ENCODE results near the gene CSNK1E.

DNA sequence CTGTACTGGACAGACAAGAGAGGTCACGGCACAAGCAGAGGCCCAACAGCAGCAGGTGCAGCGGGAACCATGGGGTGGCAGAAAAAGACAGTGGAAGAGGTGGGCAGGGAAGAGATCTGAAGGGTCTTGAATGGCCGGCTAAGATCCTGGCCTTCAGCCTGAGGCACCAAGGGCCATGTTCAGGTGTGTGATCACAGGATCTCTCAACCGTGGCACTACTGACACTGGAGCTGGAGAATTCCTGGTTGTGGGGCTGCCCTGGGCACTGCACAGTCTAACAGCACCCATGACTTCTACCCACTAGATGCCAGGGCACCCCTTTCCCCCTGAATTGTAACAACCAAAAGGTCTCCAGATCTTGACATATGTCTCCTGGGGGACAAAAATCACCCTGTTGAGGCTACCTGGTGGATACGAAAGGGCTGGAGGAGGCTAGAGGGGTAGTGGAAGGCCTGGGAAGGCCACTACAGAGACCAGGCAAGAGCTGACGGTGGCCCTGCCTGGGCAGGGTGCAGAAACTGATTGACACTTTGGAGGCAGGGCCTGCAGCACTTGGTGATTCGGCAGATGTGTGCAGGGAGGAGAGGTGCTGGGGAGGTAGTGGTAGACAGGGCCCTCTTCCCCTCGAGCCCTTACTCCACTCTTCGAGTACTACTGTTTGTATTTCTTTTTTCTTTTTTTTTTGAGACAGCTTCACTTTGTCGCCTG is 8.3 kb downstream of the CSNK1E start:
- TF ChIP-seq, protein P1, sequence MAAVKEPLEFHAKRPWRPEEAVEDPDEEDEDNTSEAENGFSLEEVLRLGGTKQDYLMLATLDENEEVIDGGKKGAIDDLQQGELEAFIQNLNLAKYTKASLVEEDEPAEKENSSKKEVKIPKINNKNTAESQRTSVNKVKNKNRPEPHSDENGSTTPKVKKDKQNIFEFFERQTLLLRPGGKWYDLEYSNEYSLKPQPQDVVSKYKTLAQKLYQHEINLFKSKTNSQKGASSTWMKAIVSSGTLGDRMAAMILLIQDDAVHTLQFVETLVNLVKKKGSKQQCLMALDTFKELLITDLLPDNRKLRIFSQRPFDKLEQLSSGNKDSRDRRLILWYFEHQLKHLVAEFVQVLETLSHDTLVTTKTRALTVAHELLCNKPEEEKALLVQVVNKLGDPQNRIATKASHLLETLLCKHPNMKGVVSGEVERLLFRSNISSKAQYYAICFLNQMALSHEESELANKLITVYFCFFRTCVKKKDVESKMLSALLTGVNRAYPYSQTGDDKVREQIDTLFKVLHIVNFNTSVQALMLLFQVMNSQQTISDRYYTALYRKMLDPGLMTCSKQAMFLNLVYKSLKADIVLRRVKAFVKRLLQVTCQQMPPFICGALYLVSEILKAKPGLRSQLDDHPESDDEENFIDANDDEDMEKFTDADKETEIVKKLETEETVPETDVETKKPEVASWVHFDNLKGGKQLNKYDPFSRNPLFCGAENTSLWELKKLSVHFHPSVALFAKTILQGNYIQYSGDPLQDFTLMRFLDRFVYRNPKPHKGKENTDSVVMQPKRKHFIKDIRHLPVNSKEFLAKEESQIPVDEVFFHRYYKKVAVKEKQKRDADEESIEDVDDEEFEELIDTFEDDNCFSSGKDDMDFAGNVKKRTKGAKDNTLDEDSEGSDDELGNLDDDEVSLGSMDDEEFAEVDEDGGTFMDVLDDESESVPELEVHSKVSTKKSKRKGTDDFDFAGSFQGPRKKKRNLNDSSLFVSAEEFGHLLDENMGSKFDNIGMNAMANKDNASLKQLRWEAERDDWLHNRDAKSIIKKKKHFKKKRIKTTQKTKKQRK (IDR thresholded peaks at IDR 0.05; ENCODE audit: low read depth, low read length), result no peak
- TF ChIP-seq IRF3 (IDR thresholded peaks at IDR 0.05), result no peak
- TF ChIP-seq ELK1 (IDR thresholded peaks at IDR 0.05; ENCODE audit: low read depth, low read length), result no peak
- no peak for TF ChIP-seq POLR2AphosphoS2 (IDR thresholded peaks at IDR 0.05; ENCODE audit: low read depth, low read length)
- no peak for TF ChIP-seq NR2F1 (conservative IDR thresholded peaks at IDR 0.05)
- TF ChIP-seq, protein P2, sequence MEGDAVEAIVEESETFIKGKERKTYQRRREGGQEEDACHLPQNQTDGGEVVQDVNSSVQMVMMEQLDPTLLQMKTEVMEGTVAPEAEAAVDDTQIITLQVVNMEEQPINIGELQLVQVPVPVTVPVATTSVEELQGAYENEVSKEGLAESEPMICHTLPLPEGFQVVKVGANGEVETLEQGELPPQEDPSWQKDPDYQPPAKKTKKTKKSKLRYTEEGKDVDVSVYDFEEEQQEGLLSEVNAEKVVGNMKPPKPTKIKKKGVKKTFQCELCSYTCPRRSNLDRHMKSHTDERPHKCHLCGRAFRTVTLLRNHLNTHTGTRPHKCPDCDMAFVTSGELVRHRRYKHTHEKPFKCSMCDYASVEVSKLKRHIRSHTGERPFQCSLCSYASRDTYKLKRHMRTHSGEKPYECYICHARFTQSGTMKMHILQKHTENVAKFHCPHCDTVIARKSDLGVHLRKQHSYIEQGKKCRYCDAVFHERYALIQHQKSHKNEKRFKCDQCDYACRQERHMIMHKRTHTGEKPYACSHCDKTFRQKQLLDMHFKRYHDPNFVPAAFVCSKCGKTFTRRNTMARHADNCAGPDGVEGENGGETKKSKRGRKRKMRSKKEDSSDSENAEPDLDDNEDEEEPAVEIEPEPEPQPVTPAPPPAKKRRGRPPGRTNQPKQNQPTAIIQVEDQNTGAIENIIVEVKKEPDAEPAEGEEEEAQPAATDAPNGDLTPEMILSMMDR (IDR thresholded peaks at IDR 0.05 in 2 of 3, conservative IDR thresholded peaks at IDR 0.05 in 1 of 3; ENCODE audit: control insufficient read depth in 2 of 3, extremely low read depth in 1 of 3, insufficient read depth in 1 of 3, low read depth in 3 of 3, low read length in 3 of 3), result no peak
- TF ChIP-seq, protein P3, sequence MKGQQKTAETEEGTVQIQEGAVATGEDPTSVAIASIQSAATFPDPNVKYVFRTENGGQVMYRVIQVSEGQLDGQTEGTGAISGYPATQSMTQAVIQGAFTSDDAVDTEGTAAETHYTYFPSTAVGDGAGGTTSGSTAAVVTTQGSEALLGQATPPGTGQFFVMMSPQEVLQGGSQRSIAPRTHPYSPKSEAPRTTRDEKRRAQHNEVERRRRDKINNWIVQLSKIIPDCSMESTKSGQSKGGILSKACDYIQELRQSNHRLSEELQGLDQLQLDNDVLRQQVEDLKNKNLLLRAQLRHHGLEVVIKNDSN (IDR thresholded peaks at IDR 0.05; ENCODE audit: borderline replicate concordance, extremely low read length, insufficient read depth, low read depth, low read length), result no peak
- no peak for TF ChIP-seq SIN3A (IDR thresholded peaks at IDR 0.05; ENCODE audit: low read depth, low read length)
- TF ChIP-seq ZNF384 (IDR thresholded peaks at IDR 0.05; ENCODE audit: borderline replicate concordance, low read depth, low read length), result no peak
- TF ChIP-seq EZH2 (IDR thresholded peaks at IDR 0.05; ENCODE audit: borderline replicate concordance, control insufficient read depth, low read depth, low read length), result no peak
- TF ChIP-seq CREB1 (IDR thresholded peaks at IDR 0.05; ENCODE audit: low read depth), result no peak
- no peak for TF ChIP-seq POLR2A (IDR thresholded peaks at IDR 0.05; ENCODE audit: low read depth, low read length)
- TF ChIP-seq, protein P4, sequence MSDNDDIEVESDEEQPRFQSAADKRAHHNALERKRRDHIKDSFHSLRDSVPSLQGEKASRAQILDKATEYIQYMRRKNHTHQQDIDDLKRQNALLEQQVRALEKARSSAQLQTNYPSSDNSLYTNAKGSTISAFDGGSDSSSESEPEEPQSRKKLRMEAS (IDR thresholded peaks at IDR 0.05; ENCODE audit: low read depth, low read length), result no peak
